Adrenal gland (tissue), 12 donors: ENCODE measurements around the gene GAGE13. TPM values are rescaled to one million over a fixed set of nuclear protein-coding genes. Genes with fewer than 3 reads are reported as not detected.
"Not testable (repeated sequence)": the region's sequence is repeated elsewhere in the genome, so short reads cannot be mapped to it uniquely, and the experiment has no call there.

ENCODE experiments used
- DNase-seq, 7 donors: peaks; one replicate each; pipeline ENCODE4 v3.0.0-alpha.2; 2019 to 2020
- H3K27ac ChIP-seq, 5 donors: fragments of 200-600 bp; sonication (generic) in 4 of 5; 1 replicate in 3 of 5; 2 replicates in 2 of 5; pipeline versions ENCODE4 v1.5.1 to v1.8.0; 2016 to 2020; ENCODE audit warnings: mild to moderate bottlenecking in 1 of 5
- H3K27me3 ChIP-seq: fragments of 200-600 bp; 2 replicates; pipeline ENCODE4 v1.8.0; 2021
- H3K36me3 ChIP-seq, 2 donors: fragments of 200-600 bp; replicated peaks in 1 of 2; 1 replicate in 1 of 2; 2 replicates in 1 of 2; pipeline versions ENCODE4 v1.5.1 to v1.8.0; 2018 to 2022
- H3K4me1 ChIP-seq, 2 donors: fragments of 200-600 bp; replicated peaks in 1 of 2; 1 replicate in 1 of 2; 2 replicates in 1 of 2; pipeline versions ENCODE4 v1.5.1 to v1.8.0; 2018 to 2021
- H3K4me3 ChIP-seq, 4 donors: fragments of 200-600 bp; sonication (generic) in 3 of 4; one replicate each; pipeline ENCODE4 v1.5.1; 2016 to 2018
- H3K9me3 ChIP-seq, 3 donors: fragments of 200-600 bp; sonication (generic) in 1 of 3; replicated peaks in 1 of 3; 1 replicate in 2 of 3; 2 replicates in 1 of 3; pipeline versions ENCODE4 v1.5.1 to v1.8.0; 2016 to 2021
- CTCF ChIP-seq, 6 experiments: fragments of 450-650 bp in 4 of 6; fragments of 200-600 bp in 2 of 6; sonication (generic) in 1 of 6; IDR thresholded peaks; 1 replicate in 5 of 6; 2 replicates in 1 of 6; pipeline versions ENCODE4 v1.5.1 to v1.8.0; 2016 to 2021; ENCODE audit warnings: antibody characterized with exemption in 6 of 6, mild to moderate bottlenecking in 2 of 6, moderate library complexity in 1 of 6
- POLR2A ChIP-seq, 2 donors: fragments of 450-650 bp; IDR thresholded peaks; one replicate each; pipeline ENCODE4 v1.6.1; 2017; ENCODE audit warnings: antibody characterized with exemption in 2 of 2, mild to moderate bottlenecking in 2 of 2, moderate library complexity in 1 of 2
- WGBS, 4 donors: extraction: QIAGEN DNeasy Blood & Tissue Kit in 2 of 4; methylation state at CpG; one replicate each; pipeline versions ENCODE4 v1.1.5 to v1.1.7; 2013 to 2017; 5-methylcytosine and 5-hydroxymethylcytosine counted together
- intact Hi-C, 2 donors: fragments of 100-400 bp; cut with DNase I; formaldehyde crosslinking; loops; one replicate each; pipeline versions ENCODE4 v1.14.1 to v1.15.0; 2022 to 2023
- polyA plus RNA-seq, 3 donors: library from polyadenylated mRNA; stranded (reverse); fragments of 200-250 nt in 2 of 3; fragments of 350-450 nt in 1 of 3; fragmentation: Illumina TruSeq in 1 of 3; extraction: RNeasy Lipid Tissue Mini Kit (QIAGEN cat#74804) in 1 of 3; gene quantifications; one replicate each; pipeline ENCODE4 v1.2.3, GENCODE V29; 2013 to 2014
- total RNA-seq, 9 donors: library from RNA; depleted of rRNA in 4 of 9; stranded (reverse); fragments of >200 nt in 4 of 9; fragments of 120-200 nt in 1 of 9; fragmentation: NEBNext Ultra II Directional in 1 of 9; extraction: Animal tissue kit (Norgen Biotek cat#: 25700) in 1 of 9; gene quantifications; one replicate each; pipeline versions ENCODE4 v1.1.0 to v1.2.4, GENCODE V29; 2013 to 2023
- donor health status: healthy with polysubstance abuse.
- donor health status: Bipolar disorder and iron deficiency.
- donor health status: DM: yes; HTN: yes; CAD: no.
- donor health status: DM: no; HTN: no; CAD: no.
- donor health status: DM: no; HTN: no; CAD: no.
- donor health status: DM: yes; HTN: yes; CAD: no.

Gene GAGE13
- total and polyA plus RNA-seq, 12 donors: not detected

- no peaks in the 10 kb centered on the region for H3K36me3 ChIP-seq
- H3K4me1 ChIP-seq: no peaks in the 10 kb centered on the region
- H3K9me3 ChIP-seq: no peaks in the 10 kb centered on the region
- H3K4me3 ChIP-seq: no peak overlapping the region
- TF ChIP-seq CTCF (IDR thresholded peaks at IDR 0.05): no peak
- TF ChIP-seq POLR2A (IDR thresholded peaks at IDR 0.05): no peak
- intact Hi-C loops: no loop called here
- no peak overlapping the region for H3K27ac ChIP-seq
- H3K27me3 ChIP-seq: peaks cover 9% of the 10 kb centered on the region
- WGBS, 4 donors: 68 to 77% (median 74%) methylated on average over 8 to 17 of the region's 17 CpGs
- no peak for DNase-seq
Observed at GRCh38 chrX:49292400-49293362, 38.7 kb upstream of the GAGE13 start.

GRCh38 chrX:49299293-49299692 lies 32.1 kb upstream of the GAGE13 start:
- H3K9me3 ChIP-seq, intact Hi-C loops: not testable (repeated sequence)

GRCh38 chrX:49300703-49301102 lies 30.7 kb upstream of the GAGE13 start:
- DNase-seq: no peak
- no peak for TF ChIP-seq CTCF (IDR thresholded peaks at IDR 0.05)
- no peak for TF ChIP-seq POLR2A (IDR thresholded peaks at IDR 0.05)
- Histone ChIP-seq H3K27me3 (peaks cover 3% of the 10 kb centered on the region), H3K4me3 (no peak overlapping the region), H3K9me3 (no peaks in the 10 kb centered on the region), H3K27ac (no peak overlapping the region), H3K4me1 (no peaks in the 10 kb centered on the region), H3K36me3 (no peaks in the 10 kb centered on the region)
- WGBS, 4 donors: 74 to 91% (median 79%) methylated on average over 1 of the region's 1 CpG
- intact Hi-C loops: no loop called here

More at GRCh38 chrX:49299293-49299692, 32.1 kb upstream of the GAGE13 start:
- not testable (repeated sequence) for H3K4me1 ChIP-seq, H3K36me3 ChIP-seq, H3K27me3 ChIP-seq, H3K4me3 ChIP-seq, H3K27ac ChIP-seq, DNase-seq
- 82 to 92% (median 90%) methylated on average over 2 to 5 of the region's 5 CpGs; no CpG with 5 or more reads in 1 of the 4 donors for WGBS, 4 donors

- H3K27ac ChIP-seq: no peak within 1 kb of the TSS
- DNase-seq: no peak
- TF ChIP-seq POLR2A (IDR thresholded peaks at IDR 0.05) (no peak), CTCF (IDR thresholded peaks at IDR 0.05) (no peak)
- 78 to 89% (median 85%) methylated on average over 10 to 15 of the region's 15 CpGs for WGBS, 4 donors
- H3K27me3 ChIP-seq: peaks cover 3% of the 10 kb centered on the region
- no peaks in the 10 kb centered on the region for H3K36me3 ChIP-seq
- H3K9me3 ChIP-seq: no peaks in the 10 kb centered on the region
- no peak within 1 kb of the TSS for H3K4me3 ChIP-seq
- intact Hi-C loops: no loop called here
- H3K4me1 ChIP-seq: no peaks in the 10 kb centered on the region
Observed at GRCh38 chrX:49303346-49303745, 28.0 kb upstream of the GAGE13 start, which contains the start of gene GAGE10. GAGE10 (plus strand) TSS chrX:49303646; CDS start chrX:49304860, 1,214 bp downstream.

- H3K4me3 ChIP-seq, H3K27me3 ChIP-seq, H3K4me1 ChIP-seq, intact Hi-C loops, DNase-seq, H3K9me3 ChIP-seq, H3K27ac ChIP-seq, H3K36me3 ChIP-seq: not testable (repeated sequence)
- WGBS, 4 donors: 32 to 53% (median 44%) methylated on average over 2 of the region's 2 CpGs
Observed at GRCh38 chrX:49307775-49308174, 23.6 kb upstream of the GAGE13 start.
